K562 (cell line): ENCODE results near the gene PPP1R9B. TPM values are rescaled to one million over a fixed set of nuclear protein-coding genes. Genes with fewer than 3 reads are reported as not detected.

Experiments
- ARID4B ChIP-seq: sonication (generic); formaldehyde crosslinking; IDR thresholded peaks from 2 replicates; pipeline ENCODE4 v1.8.0; 2022; ENCODE audit warnings: mild to moderate bottlenecking, missing genetic modification reagents
- CBX2 ChIP-seq: fragments of 200-600 bp; sonication (generic); IDR thresholded peaks from one replicate; pipeline ENCODE4 v1.6.1; 2012; ENCODE audit warnings: mild to moderate bottlenecking, low read length, inconsistent platforms; ENCODE audit not compliant: insufficient read depth, poor library complexity, severe bottlenecking
- COPS2 ChIP-seq: fragments of 450-650 bp; conservative IDR thresholded peaks from 2 replicates; pipeline ENCODE4 v1.6.1; 2016; ENCODE audit warnings: mild to moderate bottlenecking, moderate library complexity
- CTCF ChIP-seq, 3 experiments: IDR thresholded peaks in 2 of 3; conservative IDR thresholded peaks in 1 of 3; 2 replicates each; pipeline ENCODE4 v1.5.1; 2011 to 2012; ENCODE audit warnings: low read length in 3 of 3, mild to moderate bottlenecking in 3 of 3, control low read depth in 2 of 3, improper control_type of control experiment in 1 of 3, inconsistent platforms in 1 of 3, low read depth in 1 of 3, mixed read lengths in 1 of 3, moderate library complexity in 1 of 3; ENCODE audit not compliant: insufficient read depth in 2 of 3
- EP300 ChIP-seq: IDR thresholded peaks from 2 replicates; pipeline ENCODE4 v1.6.1; 2012; ENCODE audit warnings: low read length, improper control_type of control experiment
- FOXP1 ChIP-seq: sonication (generic); formaldehyde crosslinking; IDR thresholded peaks from 2 replicates; pipeline ENCODE4 v1.8.0; 2022; ENCODE audit warnings: mild to moderate bottlenecking, missing genetic modification reagents
- GABPB1 ChIP-seq: sonication (generic); formaldehyde crosslinking; IDR thresholded peaks from 2 replicates; pipeline ENCODE4 v1.8.0; 2022; ENCODE audit warnings: mild to moderate bottlenecking, missing genetic modification reagents
- HDGF ChIP-seq: fragments of 450-650 bp; IDR thresholded peaks from 2 replicates; pipeline ENCODE4 v1.6.1; 2016
- HOXB6 ChIP-seq: fragments of 250-450 bp; sonication (Bioruptor Pico); IDR thresholded peaks from 2 replicates; pipeline ENCODE4 v1.5.1; 2022; ENCODE audit warnings: mild to moderate bottlenecking, borderline replicate concordance
- IRF2 ChIP-seq: sonication (generic); formaldehyde crosslinking; IDR thresholded peaks from 2 replicates; pipeline ENCODE4 v1.8.1; 2022; ENCODE audit warnings: mild to moderate bottlenecking, missing genetic modification reagents
- JUN ChIP-seq, 2 experiments: sonication (generic) in 1 of 2; formaldehyde crosslinking in 1 of 2; IDR thresholded peaks; 2 replicates each; pipeline versions ENCODE4 v1.6.1 to v1.8.0; 2012 to 2022; ENCODE audit warnings: borderline replicate concordance in 2 of 2, mild to moderate bottlenecking in 2 of 2, improper control_type of control experiment in 1 of 2, low read depth in 1 of 2, low read length in 1 of 2, missing genetic modification reagents in 1 of 2
- NFE2L1 ChIP-seq: fragments of 450-650 bp; IDR thresholded peaks from 2 replicates; pipeline ENCODE4 v1.6.1; 2016; ENCODE audit warnings: missing genetic modification characterization, low read depth, mild to moderate bottlenecking, missing compliant biosample characterization, moderate library complexity, borderline replicate concordance
- RCOR1 ChIP-seq, 2 experiments: IDR thresholded peaks; 2 replicates each; pipeline ENCODE4 v1.6.1; 2012; ENCODE audit warnings: low read depth in 2 of 2, low read length in 2 of 2, borderline replicate concordance in 1 of 2, improper control_type of control experiment in 1 of 2
- SMARCB1 ChIP-seq: IDR thresholded peaks from 2 replicates; pipeline ENCODE4 v1.6.1; 2011; ENCODE audit warnings: improper control_type of control experiment, low read depth; ENCODE audit not compliant: insufficient read length
- SMC3 ChIP-seq: conservative IDR thresholded peaks from 2 replicates; pipeline ENCODE4 v1.6.1; 2011; ENCODE audit warnings: low read depth, low read length, improper control_type of control experiment; ENCODE audit not compliant: insufficient read depth
- TCF15 ChIP-seq: fragments of 250-450 bp; sonication (Bioruptor Pico); IDR thresholded peaks from 2 replicates; pipeline ENCODE4 v1.8.0; 2022; ENCODE audit warnings: moderate library complexity, mild to moderate bottlenecking, inconsistent platforms
- ZEB2 ChIP-seq: fragments of 450-650 bp; IDR thresholded peaks from 2 replicates; pipeline ENCODE4 v1.6.1; 2016
- ZFP91 ChIP-seq: sonication (generic); formaldehyde crosslinking; IDR thresholded peaks from 2 replicates; pipeline ENCODE4 v1.8.0; 2022; ENCODE audit warnings: mild to moderate bottlenecking, missing genetic modification reagents
- ZNF695 ChIP-seq: fragments of 450-650 bp; formaldehyde crosslinking; IDR thresholded peaks from 2 replicates; pipeline ENCODE4 v1.4.0; 2020; ENCODE audit warnings: mild to moderate bottlenecking, moderate library complexity
- ZNF707 ChIP-seq: fragments of 250-450 bp; sonication (Bioruptor Pico); conservative IDR thresholded peaks from 2 replicates; pipeline ENCODE4 v1.8.0; 2022; ENCODE audit warnings: inconsistent platforms, mild to moderate bottlenecking, moderate library complexity
- polyA plus RNA-seq, 8 experiments: library from polyadenylated mRNA; depleted of rRNA in 4 of 8; stranded (reverse) in 5 of 8; unstranded in 3 of 8; fragments of >200 nt; fragmentation: Nextera tagmentation in 2 of 8; fragmentation: Illumina TruSeq in 1 of 8; extraction: Ambion mirVana in 2 of 8; extraction: Trizol in 1 of 8; gene quantifications; 2 replicates each; pipeline versions ENCODE4 v1.2.1 to v1.2.3, GENCODE V29; 2011 to 2014; ENCODE audit warnings: inconsistent platforms in 1 of 8, missing spikeins in 1 of 8
- total RNA-seq, 7 experiments: library from RNA; depleted of rRNA in 6 of 7; stranded (reverse); fragments of >200 nt in 6 of 7; fragmentation: Illumina TruSeq in 2 of 7; extraction: Trizol in 2 of 7; gene quantifications; 2 replicates each; pipeline versions ENCODE4 v1.2.1 to v1.2.3, GENCODE V29; 2011 to 2021; ENCODE audit warnings: low replicate concordance in 1 of 7

Gene PPP1R9B
- total and polyA plus RNA-seq, 9 of the 15 experiments (the other 6 are each of a cell fraction or from before 2014, with no cell fraction given): 0.10 to 63.5 (median 24.7) TPM

- no peak for TF ChIP-seq COPS2
- TF ChIP-seq FOXP1 (CRISPR knock-in tag): 0 out of 2 replicates have a peak, but pooled peaks have one; percentile 28
- no peak for TF ChIP-seq TCF15
- no peak for TF ChIP-seq HOXB6 (CRISPR knock-in tag)
- peak in 1 of 2 experiments; percentile 40; a peak in 1 of 4 replicates for TF ChIP-seq RCOR1 (IDR thresholded peaks at IDR 0.05; ENCODE audit: borderline replicate concordance in 1 of 2, low read depth in 2 of 2, low read length in 2 of 2)
- TF ChIP-seq CTCF (IDR thresholded peaks at IDR 0.05 in 2 of 3, conservative IDR thresholded peaks at IDR 0.05 in 1 of 3; ENCODE audit: insufficient read depth in 2 of 3, low read depth in 1 of 3, low read length in 3 of 3): peak; percentile 77 to 83 (median 81)
- TF ChIP-seq ZNF707 (CRISPR knock-in tag): no peak
- TF ChIP-seq ZEB2: no peak
- TF ChIP-seq HDGF: no peak
- peak; percentile 16; the same call in 1 of the 2 replicates for TF ChIP-seq JUN (IDR thresholded peaks at IDR 0.05; ENCODE audit: borderline replicate concordance, low read depth, low read length)
- peak; percentile 34; the same call in 1 of the 2 replicates for TF ChIP-seq JUN (CRISPR knock-in tag; IDR thresholded peaks at IDR 0.05; ENCODE audit: borderline replicate concordance)
- TF ChIP-seq ARID4B (CRISPR knock-in tag): peak; percentile 38; the same call in 1 of the 2 replicates
- TF ChIP-seq EP300: no peak
- TF ChIP-seq ZNF695 (CRISPR knock-in tag): no peak
- TF ChIP-seq NFE2L1 (tag): no peak
- no peak for TF ChIP-seq ZFP91 (CRISPR knock-in tag)
- TF ChIP-seq GABPB1 (CRISPR knock-in tag): no peak
- TF ChIP-seq SMARCB1: no peak
- no peak for TF ChIP-seq IRF2 (CRISPR knock-in tag)
- 0 out of 2 replicates have a peak, but pooled peaks have one; percentile 29 for TF ChIP-seq SMC3
- no peak for TF ChIP-seq CBX2
Measured at GRCh38 chr17:50114849-50115357, 35.6 kb downstream of the PPP1R9B start (continued).
